Fibroblast of lung (primary cell): ENCODE measurements around the gene CLEC4E.

ENCODE experiments used
- EZH2 ChIP-seq: IDR thresholded peaks from 2 replicates; pipeline ENCODE4 v1.5.1; 2012; ENCODE audit warnings: low read length, control low read depth, mild to moderate bottlenecking; ENCODE audit errors: missing control alignments
- TF ChIP-seq, protein P1 (sequence below), 2 donors: IDR thresholded peaks in 1 of 2; conservative IDR thresholded peaks in 1 of 2; 1 replicate in 1 of 2; 2 replicates in 1 of 2; pipeline ENCODE4 v1.5.1; 2011 to 2012; ENCODE audit warnings: low read length in 2 of 2, control low read depth in 1 of 2, inconsistent platforms in 1 of 2, low read depth in 1 of 2, mild to moderate bottlenecking in 1 of 2

DNA sequence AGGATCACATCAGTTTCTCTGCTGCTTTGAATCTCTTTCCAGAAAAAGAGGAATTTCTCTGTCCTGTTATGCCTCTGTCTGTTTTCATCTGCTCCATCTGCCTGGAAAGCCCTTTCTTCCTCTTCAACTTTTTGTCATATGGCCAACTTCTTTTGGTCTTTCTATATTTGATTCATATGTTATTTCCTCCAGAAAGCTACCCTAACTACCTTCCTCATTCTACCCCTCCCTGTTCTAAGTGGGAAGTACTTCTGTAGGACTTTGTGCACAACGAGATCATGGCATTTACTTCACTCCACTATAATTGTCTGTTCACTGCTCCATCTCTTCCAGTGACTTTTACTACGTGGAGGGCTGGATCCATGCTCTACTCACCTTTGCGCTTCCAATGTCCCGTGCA, 21.5 kb downstream of the CLEC4E start:
- TF ChIP-seq, protein P1, sequence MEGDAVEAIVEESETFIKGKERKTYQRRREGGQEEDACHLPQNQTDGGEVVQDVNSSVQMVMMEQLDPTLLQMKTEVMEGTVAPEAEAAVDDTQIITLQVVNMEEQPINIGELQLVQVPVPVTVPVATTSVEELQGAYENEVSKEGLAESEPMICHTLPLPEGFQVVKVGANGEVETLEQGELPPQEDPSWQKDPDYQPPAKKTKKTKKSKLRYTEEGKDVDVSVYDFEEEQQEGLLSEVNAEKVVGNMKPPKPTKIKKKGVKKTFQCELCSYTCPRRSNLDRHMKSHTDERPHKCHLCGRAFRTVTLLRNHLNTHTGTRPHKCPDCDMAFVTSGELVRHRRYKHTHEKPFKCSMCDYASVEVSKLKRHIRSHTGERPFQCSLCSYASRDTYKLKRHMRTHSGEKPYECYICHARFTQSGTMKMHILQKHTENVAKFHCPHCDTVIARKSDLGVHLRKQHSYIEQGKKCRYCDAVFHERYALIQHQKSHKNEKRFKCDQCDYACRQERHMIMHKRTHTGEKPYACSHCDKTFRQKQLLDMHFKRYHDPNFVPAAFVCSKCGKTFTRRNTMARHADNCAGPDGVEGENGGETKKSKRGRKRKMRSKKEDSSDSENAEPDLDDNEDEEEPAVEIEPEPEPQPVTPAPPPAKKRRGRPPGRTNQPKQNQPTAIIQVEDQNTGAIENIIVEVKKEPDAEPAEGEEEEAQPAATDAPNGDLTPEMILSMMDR (conservative IDR thresholded peaks at IDR 0.05 in 1 of 2, IDR thresholded peaks at IDR 0.05 in 1 of 2; ENCODE audit: low read depth in 1 of 2, low read length in 2 of 2), result no peak
- TF ChIP-seq EZH2, result no peak
